Smooth muscle cell of the brain vasculature (primary cell): ENCODE results near the gene PHB1.
"Not testable (repeated sequence)": the region's sequence is repeated elsewhere in the genome, so short reads cannot be mapped to it uniquely, and the experiment has no call there.

Experiments
- DNase-seq: peaks from one replicate; pipeline ENCODE4 v3.0.0-alpha.2; 2012; ENCODE audit warnings: low read depth, low spot score

Gene PHB1

DNA sequence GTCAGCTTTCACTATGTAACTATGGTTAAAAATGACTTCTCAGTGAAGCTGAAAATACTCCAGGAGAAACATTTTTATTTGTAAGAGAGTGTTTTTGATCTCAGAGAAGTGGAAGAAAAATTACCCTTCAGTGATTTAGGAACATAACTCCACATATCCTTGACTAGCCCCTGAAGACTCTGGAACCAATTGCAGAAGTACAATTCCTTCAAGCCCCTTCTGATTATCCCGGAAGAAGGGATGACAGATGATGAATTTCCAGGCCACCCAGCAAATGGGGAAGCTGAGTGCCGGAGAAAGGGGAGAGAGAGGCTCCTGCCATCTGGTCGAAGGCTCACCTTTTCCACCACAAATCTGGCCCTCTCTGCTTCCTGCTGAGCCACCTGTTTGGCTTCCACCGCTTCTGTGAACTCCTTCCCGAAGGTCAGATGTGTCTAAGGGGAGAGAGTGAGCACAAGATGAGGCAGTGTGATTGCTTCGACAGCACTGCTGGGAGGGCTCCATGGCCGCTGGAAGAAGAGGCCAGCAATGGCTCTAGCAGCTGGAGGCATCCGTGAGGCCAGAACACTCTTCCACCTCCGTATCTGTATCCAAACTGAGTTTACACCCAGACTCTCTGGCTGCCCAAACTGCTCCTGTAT is 8.1 kb downstream of the PHB1 start:
- no peak for DNase-seq

DNA sequence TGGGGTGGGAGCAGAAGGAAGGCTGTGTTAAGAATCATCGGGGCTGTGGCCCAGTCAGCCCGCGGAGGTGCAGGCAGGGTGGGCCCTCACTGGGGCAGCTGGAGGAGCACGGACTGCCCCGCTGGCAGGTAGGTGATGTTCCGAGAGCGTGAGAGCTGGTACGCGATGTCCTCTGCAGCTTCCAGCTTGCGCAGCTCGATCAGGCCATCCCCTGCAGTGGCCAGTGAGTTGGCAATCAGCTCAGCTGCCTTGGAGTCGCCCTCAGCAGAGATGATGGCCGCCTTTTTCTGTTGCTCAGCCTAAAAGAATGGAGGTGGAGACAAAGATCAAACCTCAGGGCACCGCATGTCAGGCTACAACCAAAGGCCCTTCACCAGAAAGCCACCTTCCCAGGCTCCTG is 9.8 kb downstream of the PHB1 start:
- no peak for DNase-seq

DNA sequence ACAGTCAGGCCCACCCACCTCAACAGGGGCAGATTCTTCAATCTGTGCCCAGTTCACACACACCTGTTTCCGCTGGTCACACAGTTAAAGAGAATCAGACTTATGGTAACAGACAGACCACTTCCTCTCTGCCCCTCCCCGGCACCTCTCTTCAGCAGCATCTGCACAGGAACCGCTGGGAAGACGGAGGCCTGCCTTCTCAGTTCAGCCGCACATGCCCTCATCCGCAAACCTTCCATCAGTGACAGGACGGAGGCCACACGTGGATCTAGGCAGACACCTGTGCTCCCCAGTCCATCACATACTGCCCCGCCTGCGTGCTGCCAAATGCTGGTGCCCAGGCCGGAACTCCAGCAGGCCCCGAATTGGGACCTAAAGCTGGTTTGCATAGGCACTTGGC is 10.3 kb downstream of the PHB1 start:
- DNase-seq = no peak

- no peak for DNase-seq
These were observed 11.0 kb downstream of the PHB1 start for GRCh38 chr17:49403514-49404289.

GRCh38 chr17:49402706-49403105 is 12.0 kb downstream of the PHB1 start:
- DNase-seq = no peak

GRCh38 chr17:49401971-49402611 is 12.6 kb downstream of the PHB1 start:
- no peak for DNase-seq

GRCh38 chr17:49399995-49400394 is 14.7 kb downstream of the PHB1 start:
- DNase-seq = no peak

- DNase-seq = no peak
These were observed 17.1 kb downstream of the PHB1 start for GRCh38 chr17:49397586-49397985.

- no peak for DNase-seq
These were observed 21.0 kb downstream of the PHB1 start for GRCh38 chr17:49393491-49394255.

GRCh38 chr17:49390548-49391324 is 23.9 kb downstream of the PHB1 start:
- no peak for DNase-seq

- DNase-seq = not testable (repeated sequence)
These were observed 25.0 kb downstream of the PHB1 start for GRCh38 chr17:49389514-49390347.

GRCh38 chr17:49388692-49389513 is 25.8 kb downstream of the PHB1 start:
- DNase-seq = no peak

DNA sequence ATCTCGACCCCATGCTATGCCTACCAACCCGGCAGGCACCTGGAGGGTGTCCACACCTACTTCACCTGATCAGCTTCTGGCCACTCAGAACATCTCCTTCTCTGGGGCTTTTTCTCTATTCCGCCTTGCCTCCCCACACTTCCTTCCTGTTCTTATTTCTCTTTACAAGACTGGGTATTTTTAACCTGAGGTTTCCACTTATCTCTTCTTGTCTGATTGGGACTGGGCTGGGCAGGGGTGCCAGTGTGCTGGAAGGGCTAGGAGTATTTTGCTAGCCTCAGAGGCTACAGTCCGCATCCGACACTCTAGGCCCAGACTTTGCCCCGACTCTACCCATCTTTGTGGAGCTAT is 26.4 kb downstream of the PHB1 start:
- DNase-seq = no peak

GRCh38 chr17:49387498-49388289 is 27.0 kb downstream of the PHB1 start:
- no peak for DNase-seq

DNA sequence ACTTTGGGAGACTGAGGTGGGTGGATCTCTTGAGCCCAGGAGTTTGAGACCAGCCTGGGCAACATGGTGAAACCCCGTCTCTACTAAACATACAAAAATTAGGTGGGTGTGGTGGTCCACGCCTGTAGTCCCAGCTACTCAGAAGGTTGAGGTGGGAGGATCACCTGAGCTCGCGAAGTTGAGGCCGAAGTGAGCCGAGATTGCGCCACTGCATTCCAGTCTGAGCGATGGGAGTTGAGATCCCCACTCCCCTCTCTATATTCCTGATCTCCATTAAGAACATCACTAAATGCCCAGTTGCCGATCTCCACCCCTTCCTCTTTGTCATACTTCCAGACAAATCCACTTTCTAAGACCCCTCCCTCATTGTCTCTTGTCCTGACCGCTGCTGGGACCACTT is 28.3 kb downstream of the PHB1 start:
- DNase-seq = no peak

DNA sequence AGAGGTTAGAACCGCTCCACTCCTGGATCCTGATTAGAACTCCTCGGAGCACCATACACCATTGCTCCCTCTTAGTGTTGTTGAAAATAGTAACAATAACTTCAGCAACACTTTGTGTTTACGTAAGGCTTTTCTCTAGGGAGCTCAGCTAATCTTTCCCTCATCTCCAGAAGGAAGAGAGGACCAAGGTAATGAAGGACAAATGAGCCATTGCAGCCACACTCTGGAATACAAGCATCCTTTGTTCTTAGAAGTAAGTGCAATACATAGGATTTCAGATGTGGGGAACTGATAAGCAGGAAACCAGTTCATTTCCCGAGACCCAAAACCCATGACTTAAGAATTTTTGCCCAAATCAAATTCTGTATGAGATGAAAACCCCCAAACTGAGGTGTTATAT is 29.7 kb downstream of the PHB1 start:
- DNase-seq = no peak

DNA sequence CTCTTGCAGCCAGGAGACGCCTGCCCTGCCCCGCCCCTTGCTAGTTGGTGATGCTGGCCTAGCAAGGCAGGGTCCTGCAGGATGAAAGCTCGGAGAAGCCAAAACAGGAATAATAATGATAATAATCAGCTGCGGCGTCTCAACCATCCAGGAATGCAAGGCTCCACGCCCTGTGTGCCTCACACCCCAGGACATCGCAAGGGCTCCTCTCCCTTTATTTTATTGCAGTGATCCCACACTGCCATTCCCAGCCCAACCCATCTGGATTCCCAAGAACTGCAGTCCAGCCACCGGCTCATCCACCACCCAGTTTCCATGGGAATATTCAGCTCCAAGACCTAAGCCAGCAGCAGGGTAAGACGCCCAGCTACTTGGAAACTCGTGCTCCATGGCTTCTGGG is 31.6 kb downstream of the PHB1 start:
- no peak for DNase-seq

- no peak for DNase-seq
These were observed 32.1 kb downstream of the PHB1 start for GRCh38 chr17:49382556-49382955.

- DNase-seq = no peak
These were observed 32.9 kb downstream of the PHB1 start for GRCh38 chr17:49381793-49382192.
